ENCODE data around the gene COX19. TPM values are rescaled to one million over a fixed set of nuclear protein-coding genes. Genes with fewer than 3 reads are reported as not detected.
"Not testable (repeated sequence)": the region's sequence is repeated elsewhere in the genome, so short reads cannot be mapped to it uniquely, and the experiment has no call there.

The COX19 gene
- total RNA-seq, 3 donors from 2014 or later = 14.9 to 20.9 (median 15.8) TPM

GRCh38 chr7:963236-964078 is 11.9 kb downstream of the COX19 start:
- ATAC-seq = peak; percentile 45
- Histone ChIP-seq H3K9me3 (no peaks in the 10 kb centered on the region), H3K4me1 (ENCODE audit: low read depth) (peaks cover 3% of the 10 kb centered on the region), H3K4me3 (no peak overlapping the region), H3K36me3 (ENCODE audit: low read depth) (no peaks in the 10 kb centered on the region)
- intact Hi-C loops (cut with DNase I, micrococcal nuclease) = no loop called here
- peak in 2 of 3 donors; percentile 33 to 55 for DNase-seq
- TF ChIP-seq CTCF (IDR thresholded peaks at IDR 0.05) = no peak

- no peak for ATAC-seq
- intact Hi-C loops (cut with DNase I, micrococcal nuclease) = no loop called here
- Histone ChIP-seq H3K4me1 (ENCODE audit: low read depth) (peaks cover 3% of the 10 kb centered on the region), H3K4me3 (no peak overlapping the region), H3K36me3 (ENCODE audit: low read depth) (no peaks in the 10 kb centered on the region), H3K9me3 (no peaks in the 10 kb centered on the region)
- peak in 2 of 3 donors; percentile 20 to 44 for DNase-seq
- TF ChIP-seq CTCF (IDR thresholded peaks at IDR 0.05) = no peak
Measured at GRCh38 chr7:962401-963081, 12.8 kb downstream of the COX19 start.

- ATAC-seq (no peak), DNase-seq (peak in 2 of 3 donors; percentile 22 to 27)
- H3K36me3 ChIP-seq (ENCODE audit: low read depth) = no peaks in the 10 kb centered on the region
- H3K9me3 ChIP-seq = no peaks in the 10 kb centered on the region
- no peak overlapping the region for H3K4me3 ChIP-seq
- intact Hi-C loops (cut with DNase I, micrococcal nuclease) = no loop called here
- H3K4me1 ChIP-seq (ENCODE audit: low read depth) = peaks cover 3% of the 10 kb centered on the region
- no peak for TF ChIP-seq CTCF (IDR thresholded peaks at IDR 0.05)
Measured at GRCh38 chr7:961546-962400, 13.6 kb downstream of the COX19 start.

GRCh38 chr7:960972-961371 is 14.4 kb downstream of the COX19 start:
- DNase-seq = peak in 2 of 3 donors; percentile 11 to 16
- H3K9me3 ChIP-seq; intact Hi-C loops (cut with DNase I, micrococcal nuclease); H3K4me1 ChIP-seq (ENCODE audit: low read depth); ATAC-seq; H3K36me3 ChIP-seq (ENCODE audit: low read depth); H3K4me3 ChIP-seq: not testable (repeated sequence)

- intact Hi-C loops (cut with DNase I, micrococcal nuclease) = no loop called here
- Histone ChIP-seq H3K9me3 (no peaks in the 10 kb centered on the region), H3K36me3 (ENCODE audit: low read depth) (no peaks in the 10 kb centered on the region), H3K4me1 (ENCODE audit: low read depth) (peaks cover 3% of the 10 kb centered on the region), H3K4me3 (no peak overlapping the region)
- ATAC-seq (no peak), DNase-seq (peak in 2 of 3 donors; percentile 27 to 43)
- no peak for TF ChIP-seq CTCF (IDR thresholded peaks at IDR 0.05)
Measured at GRCh38 chr7:960269-960871, 15.0 kb downstream of the COX19 start.

- H3K4me3 ChIP-seq; H3K4me1 ChIP-seq (ENCODE audit: low read depth); ATAC-seq; H3K36me3 ChIP-seq (ENCODE audit: low read depth); intact Hi-C loops (cut with DNase I, micrococcal nuclease); H3K9me3 ChIP-seq: not testable (repeated sequence)
- peak in 1 of 3 donors; percentile 4 for DNase-seq
Measured at GRCh38 chr7:959740-960139, 15.6 kb downstream of the COX19 start.

Data from mucosa of descending colon (tissue), 3 donors.